Measurements from ENCODE around the gene SEC14L5.
A peak's percentile ranks its signal among the peaks of the same experiment; 100 is the strongest.

SEC14L5 gene

DNA sequence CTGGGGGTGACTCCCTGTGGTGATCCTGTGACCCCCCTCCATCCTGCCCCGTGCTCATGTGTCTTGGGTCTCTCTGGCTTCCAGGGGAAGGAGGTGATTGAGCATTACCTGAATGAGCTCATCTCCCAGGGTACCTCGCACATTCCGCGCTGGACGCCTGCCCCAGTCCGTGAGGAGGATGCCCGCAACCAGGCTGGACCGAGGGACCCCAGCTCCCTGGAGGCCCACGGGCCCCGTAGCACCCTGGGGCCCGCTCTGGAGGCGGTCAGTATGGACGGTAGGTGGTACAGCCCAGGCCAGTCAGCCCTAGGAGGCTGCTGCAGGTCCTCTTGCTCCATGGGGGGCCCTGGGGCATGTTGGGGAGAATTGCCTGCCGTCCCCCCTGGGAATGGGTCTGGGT is 33.6 kb downstream of the SEC14L5 start:
- H3K9me3 ChIP-seq (replicated peaks in 1 of 2; ENCODE audit: control insufficient read depth in 2 of 2, insufficient read depth in 1 of 2, low read depth in 1 of 2, low read length in 2 of 2), result peaks cover 0 to 3% of the 10 kb centered on the region in 2 donors
- H3K79me1 ChIP-seq (ENCODE audit: low read depth, low read length), result no peaks in the 10 kb centered on the region
- no peak overlapping the region for H3K14ac ChIP-seq (ENCODE audit: low read length)
- peak overlapping the region; percentile 23 for H3K4ac ChIP-seq (ENCODE audit: low read length)
- no peak overlapping the region for H4K8ac ChIP-seq (ENCODE audit: low read depth, low read length)
- no peak overlapping the region for H3K18ac ChIP-seq (ENCODE audit: low read length)
- no peak overlapping the region for H3K4me3 ChIP-seq (ENCODE audit: low read length in 2 of 2)
- H3K4me2 ChIP-seq (ENCODE audit: insufficient read depth, low read length, poor library complexity, severe bottlenecking), result no peak overlapping the region
- H4K91ac ChIP-seq (ENCODE audit: low read depth, low read length, poor library complexity), result no peak overlapping the region
- no peak overlapping the region for H2BK120ac ChIP-seq (ENCODE audit: low read depth, low read length)
- peak overlapping the region; percentile 49 for H2BK15ac ChIP-seq (ENCODE audit: low read length)
- no peak overlapping the region for H3K27ac ChIP-seq (replicated peaks; ENCODE audit: low read length)
- H3K36me3 ChIP-seq (replicated peaks in 1 of 2; ENCODE audit: control insufficient read depth in 2 of 2, insufficient read depth in 2 of 2, low read length in 2 of 2), result no peaks in the 10 kb centered on the region
- H3K9ac ChIP-seq (ENCODE audit: low read depth, low read length, poor library complexity), result no peak overlapping the region
- no CpG with 5 or more reads among the region's 14 CpGs for WGBS, 2 donors (ENCODE audit: extremely low coverage in 2 of 2, insufficient read length in 2 of 2, insufficient replicate concordance in 1 of 2)
- H2BK12ac ChIP-seq (ENCODE audit: low read length), result no peak overlapping the region
- H2AK5ac ChIP-seq (ENCODE audit: low read depth, low read length), result peak overlapping the region; percentile 75
- H2BK5ac ChIP-seq (ENCODE audit: low read length), result no peak overlapping the region
- peaks cover 6 to 14% of the 10 kb centered on the region in 2 donors for H3K4me1 ChIP-seq (ENCODE audit: control insufficient read depth in 2 of 2, insufficient read depth in 1 of 2, low read depth in 1 of 2, low read length in 2 of 2)
- DNase-seq (ENCODE audit: low spot score), result no peak
- H3K23ac ChIP-seq (ENCODE audit: low read depth, low read length, poor library complexity), result peak overlapping the region; percentile 91
- no peak overlapping the region for H2AFZ ChIP-seq (ENCODE audit: low read length)
- peaks cover 6 to 33% (median 21%) of the 10 kb centered on the region in 3 experiments for H3K27me3 ChIP-seq (ENCODE audit: control insufficient read depth in 3 of 3, insufficient read depth in 3 of 3, low read depth in 1 of 3, low read length in 3 of 3)

DNA sequence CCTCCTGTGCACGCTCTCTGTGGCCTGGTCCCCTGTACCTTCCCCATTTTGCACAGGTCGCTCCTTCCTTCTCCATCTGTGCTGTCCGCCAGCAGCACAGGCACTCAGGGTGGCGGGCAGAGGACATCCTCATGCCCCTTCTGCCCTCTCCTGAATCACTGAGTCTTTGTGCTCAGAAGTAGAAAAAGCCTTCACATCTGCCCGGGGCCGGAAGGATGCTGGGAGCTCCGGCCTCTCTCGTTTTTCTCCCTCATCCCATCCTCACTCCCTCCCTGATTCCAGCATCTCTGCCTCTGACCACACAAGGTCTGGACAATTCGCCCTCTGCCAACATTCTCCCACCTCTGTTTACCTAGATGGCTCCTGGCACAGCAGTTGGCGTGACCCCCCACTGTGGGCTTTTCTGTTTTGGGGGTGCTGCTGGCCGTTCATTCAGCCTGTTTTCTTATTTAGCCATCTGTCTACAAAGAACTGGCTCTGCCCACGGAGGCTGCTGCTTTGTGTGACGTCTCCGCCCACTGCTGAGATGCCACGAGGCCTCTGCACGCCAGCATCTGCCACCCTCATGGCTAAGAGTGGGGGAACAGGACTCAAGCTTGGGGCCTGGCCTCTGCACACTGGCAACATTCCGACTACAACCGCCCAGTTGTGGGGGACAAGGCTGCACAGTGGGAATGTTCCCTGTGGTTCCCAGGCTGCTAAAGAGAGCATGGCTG is 36.7 kb downstream of the SEC14L5 start:
- Histone ChIP-seq H4K8ac (ENCODE audit: low read depth, low read length) (peak overlapping the region; percentile 56), H3K27ac (replicated peaks; ENCODE audit: low read length) (no peak overlapping the region), H3K9me3 (replicated peaks in 1 of 2; ENCODE audit: control insufficient read depth in 2 of 2, insufficient read depth in 1 of 2, low read depth in 1 of 2, low read length in 2 of 2) (no peaks in the 10 kb centered on the region), H3K4me2 (ENCODE audit: insufficient read depth, low read length, poor library complexity, severe bottlenecking) (peak overlapping the region; percentile 14), H3K14ac (ENCODE audit: low read length) (peak overlapping the region; percentile 56), H4K91ac (ENCODE audit: low read depth, low read length, poor library complexity) (no peak overlapping the region), H3K4me3 (ENCODE audit: low read length in 2 of 2) (no peak overlapping the region), H3K4ac (ENCODE audit: low read length) (peak overlapping the region; percentile 76), H3K9ac (ENCODE audit: low read depth, low read length, poor library complexity) (peak overlapping the region; percentile 44), H2AK5ac (ENCODE audit: low read depth, low read length) (peak overlapping the region; percentile 83), H3K18ac (ENCODE audit: low read length) (peak overlapping the region; percentile 90), H3K23ac (ENCODE audit: low read depth, low read length, poor library complexity) (no peak overlapping the region), H3K36me3 (replicated peaks in 1 of 2; ENCODE audit: control insufficient read depth in 2 of 2, insufficient read depth in 2 of 2, low read length in 2 of 2) (no peaks in the 10 kb centered on the region), H2BK15ac (ENCODE audit: low read length) (peak overlapping the region; percentile 94), H3K79me1 (ENCODE audit: low read depth, low read length) (no peaks in the 10 kb centered on the region), H2AFZ (ENCODE audit: low read length) (peak overlapping the region; percentile 78), H3K27me3 (ENCODE audit: control insufficient read depth in 3 of 3, insufficient read depth in 3 of 3, low read depth in 1 of 3, low read length in 3 of 3) (peaks cover 0 to 5% (median 0%) of the 10 kb centered on the region in 3 experiments), H2BK12ac (ENCODE audit: low read length) (peak overlapping the region; percentile 58), H3K4me1 (ENCODE audit: control insufficient read depth in 2 of 2, insufficient read depth in 1 of 2, low read depth in 1 of 2, low read length in 2 of 2) (peaks cover 6 to 8% of the 10 kb centered on the region in 2 donors), H2BK120ac (ENCODE audit: low read depth, low read length) (no peak overlapping the region), H2BK5ac (ENCODE audit: low read length) (peak overlapping the region; percentile 53)
- no peak for DNase-seq (ENCODE audit: low spot score)
- no CpG with 5 or more reads among the region's 18 CpGs for WGBS, 2 donors (ENCODE audit: extremely low coverage in 2 of 2, insufficient read length in 2 of 2, insufficient replicate concordance in 1 of 2)

DNA sequence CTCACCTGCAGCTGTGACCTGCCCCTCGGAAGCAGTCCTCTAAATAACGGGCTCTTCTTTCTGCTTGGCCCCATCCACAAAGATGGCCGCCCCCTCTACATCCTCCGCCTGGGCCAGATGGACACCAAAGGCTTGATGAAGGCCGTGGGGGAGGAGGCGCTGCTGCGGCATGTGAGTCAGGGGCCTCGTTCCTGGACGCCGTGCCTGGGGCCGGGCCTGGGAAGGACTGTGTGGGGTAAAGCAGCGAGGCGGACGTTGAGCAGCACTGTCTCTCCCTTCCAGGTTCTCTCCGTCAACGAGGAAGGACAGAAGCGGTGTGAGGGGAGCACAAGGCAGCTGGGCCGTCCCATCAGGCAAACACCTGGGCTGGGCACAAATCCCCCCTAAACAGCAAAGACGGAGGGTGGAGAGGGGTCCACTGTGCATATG is 42.5 kb downstream of the SEC14L5 start:
- H2BK15ac ChIP-seq (ENCODE audit: low read length), result no peak overlapping the region
- no peak for DNase-seq (ENCODE audit: low spot score)
- whole genome bisulfite sequencing, 2 donors (ENCODE audit: extremely low coverage in 2 of 2, insufficient read length in 2 of 2, insufficient replicate concordance in 1 of 2), result no CpG with 5 or more reads among the region's 19 CpGs
- H4K91ac ChIP-seq (ENCODE audit: low read depth, low read length, poor library complexity), result no peak overlapping the region
- H3K4me1 ChIP-seq (ENCODE audit: control insufficient read depth in 2 of 2, insufficient read depth in 1 of 2, low read depth in 1 of 2, low read length in 2 of 2), result no peaks in the 10 kb centered on the region
- H2AK5ac ChIP-seq (ENCODE audit: low read depth, low read length), result peak overlapping the region; percentile 45
- no peak overlapping the region for H3K4ac ChIP-seq (ENCODE audit: low read length)
- no peaks in the 10 kb centered on the region for H3K9me3 ChIP-seq (replicated peaks in 1 of 2; ENCODE audit: control insufficient read depth in 2 of 2, insufficient read depth in 1 of 2, low read depth in 1 of 2, low read length in 2 of 2)
- H3K27me3 ChIP-seq (ENCODE audit: control insufficient read depth in 3 of 3, insufficient read depth in 3 of 3, low read depth in 1 of 3, low read length in 3 of 3), result peaks cover 0 to 4% (median 0%) of the 10 kb centered on the region in 3 experiments
- peak overlapping the region; percentile 60 for H3K9ac ChIP-seq (ENCODE audit: low read depth, low read length, poor library complexity)
- peak overlapping the region; percentile 21 for H3K14ac ChIP-seq (ENCODE audit: low read length)
- H3K18ac ChIP-seq (ENCODE audit: low read length), result peak overlapping the region; percentile 58
- H3K4me3 ChIP-seq (ENCODE audit: low read length in 2 of 2), result no peak overlapping the region
- peak overlapping the region; percentile 68 for H2AFZ ChIP-seq (ENCODE audit: low read length)
- no peak overlapping the region for H4K8ac ChIP-seq (ENCODE audit: low read depth, low read length)
- H2BK12ac ChIP-seq (ENCODE audit: low read length), result no peak overlapping the region
- H2BK5ac ChIP-seq (ENCODE audit: low read length), result no peak overlapping the region
- H3K27ac ChIP-seq (replicated peaks; ENCODE audit: low read length), result no peak overlapping the region
- H2BK120ac ChIP-seq (ENCODE audit: low read depth, low read length), result no peak overlapping the region
- H3K36me3 ChIP-seq (replicated peaks in 1 of 2; ENCODE audit: control insufficient read depth in 2 of 2, insufficient read depth in 2 of 2, low read length in 2 of 2), result no peaks in the 10 kb centered on the region
- H3K23ac ChIP-seq (ENCODE audit: low read depth, low read length, poor library complexity), result peak overlapping the region; percentile 43
- H3K4me2 ChIP-seq (ENCODE audit: insufficient read depth, low read length, poor library complexity, severe bottlenecking), result no peak overlapping the region
- H3K79me1 ChIP-seq (ENCODE audit: low read depth, low read length), result no peaks in the 10 kb centered on the region

DNA sequence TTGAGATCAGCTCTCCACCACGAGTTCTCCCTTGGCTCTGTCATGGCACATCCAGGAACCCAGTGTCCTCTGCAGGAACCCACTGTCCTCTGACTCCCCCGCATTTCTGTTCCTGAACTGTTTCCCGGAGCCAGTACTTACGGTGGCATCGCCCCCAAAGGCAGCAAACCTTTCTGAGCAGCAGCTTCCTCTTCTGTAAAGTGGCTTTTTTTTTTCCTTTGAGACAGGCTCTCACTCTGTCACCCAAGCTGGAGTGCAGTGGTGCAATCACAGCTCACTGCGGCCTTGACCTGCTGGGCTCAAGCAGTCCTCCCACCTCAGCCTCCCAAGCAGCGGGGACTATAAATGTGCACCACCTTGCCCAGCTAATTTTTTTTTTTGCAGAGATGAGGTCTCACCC is 43.4 kb downstream of the SEC14L5 start:
- Histone ChIP-seq H4K8ac (ENCODE audit: low read depth, low read length) (no peak overlapping the region), H2BK120ac (ENCODE audit: low read depth, low read length) (no peak overlapping the region), H3K4me1 (ENCODE audit: control insufficient read depth in 2 of 2, insufficient read depth in 1 of 2, low read depth in 1 of 2, low read length in 2 of 2) (no peaks in the 10 kb centered on the region), H3K27ac (replicated peaks; ENCODE audit: low read length) (no peak overlapping the region), H3K79me1 (ENCODE audit: low read depth, low read length) (no peaks in the 10 kb centered on the region), H3K4me2 (ENCODE audit: insufficient read depth, low read length, poor library complexity, severe bottlenecking) (no peak overlapping the region), H2BK5ac (ENCODE audit: low read length) (no peak overlapping the region), H3K9me3 (replicated peaks in 1 of 2; ENCODE audit: control insufficient read depth in 2 of 2, insufficient read depth in 1 of 2, low read depth in 1 of 2, low read length in 2 of 2) (no peaks in the 10 kb centered on the region), H3K36me3 (replicated peaks in 1 of 2; ENCODE audit: control insufficient read depth in 2 of 2, insufficient read depth in 2 of 2, low read length in 2 of 2) (no peaks in the 10 kb centered on the region), H3K18ac (ENCODE audit: low read length) (no peak overlapping the region), H3K23ac (ENCODE audit: low read depth, low read length, poor library complexity) (no peak overlapping the region), H3K4me3 (ENCODE audit: low read length in 2 of 2) (no peak overlapping the region), H2AK5ac (ENCODE audit: low read depth, low read length) (no peak overlapping the region), H4K91ac (ENCODE audit: low read depth, low read length, poor library complexity) (no peak overlapping the region), H3K4ac (ENCODE audit: low read length) (no peak overlapping the region), H2BK12ac (ENCODE audit: low read length) (no peak overlapping the region), H2AFZ (ENCODE audit: low read length) (no peak overlapping the region), H3K9ac (ENCODE audit: low read depth, low read length, poor library complexity) (no peak overlapping the region), H2BK15ac (ENCODE audit: low read length) (no peak overlapping the region), H3K27me3 (ENCODE audit: control insufficient read depth in 3 of 3, insufficient read depth in 3 of 3, low read depth in 1 of 3, low read length in 3 of 3) (peaks cover 0 to 4% (median 0%) of the 10 kb centered on the region in 3 experiments), H3K14ac (ENCODE audit: low read length) (no peak overlapping the region)
- no CpG with 5 or more reads among the region's 7 CpGs for WGBS, 2 donors (ENCODE audit: extremely low coverage in 2 of 2, insufficient read length in 2 of 2, insufficient replicate concordance in 1 of 2)
- no peak for DNase-seq (ENCODE audit: low spot score)
